H4 (cell line): ENCODE measurements around the gene P4HB. TPM values are rescaled to one million over a fixed set of nuclear protein-coding genes. Genes with fewer than 3 reads are reported as not detected.
"Not testable (repeated sequence)": the region's sequence is repeated elsewhere in the genome, so short reads cannot be mapped to it uniquely, and the experiment has no call there.

ENCODE experiments used
- DNase-seq: peaks from one replicate; pipeline ENCODE4 v3.0.0-alpha.2; 2015; ENCODE audit warnings: low spot score
- total RNA-seq: library from RNA; depleted of rRNA; stranded (reverse); fragments of >200 nt; shearing (Covaris generic); gene quantifications from 2 replicates; pipeline ENCODE4 v1.2.3, GENCODE V29; 2014

Gene P4HB
- total RNA-seq, 1 experiment from 2014 or later, result 921 TPM

- no peak for DNase-seq
These were observed 13.3 kb downstream of the P4HB start for GRCh38 chr17:81846743-81847689.

GRCh38 chr17:81845881-81846742 is 14.2 kb downstream of the P4HB start:
- no peak for DNase-seq

- DNase-seq, result no peak
These were observed 15.0 kb downstream of the P4HB start for GRCh38 chr17:81845361-81845760.

GRCh38 chr17:81844887-81845286 is 15.4 kb downstream of the P4HB start:
- no peak for DNase-seq

GRCh38 chr17:81844327-81844851 is 15.9 kb downstream of the P4HB start:
- DNase-seq, result no peak

- DNase-seq, result no peak
These were observed 16.5 kb downstream of the P4HB start for GRCh38 chr17:81843713-81844326.

GRCh38 chr17:81842725-81843504 is 17.4 kb downstream of the P4HB start:
- DNase-seq, result no peak

- DNase-seq, result no peak
These were observed 18.0 kb downstream of the P4HB start for GRCh38 chr17:81842378-81842724.

- DNase-seq, result no peak
These were observed 18.5 kb downstream of the P4HB start for GRCh38 chr17:81841866-81842265.

- no peak for DNase-seq
These were observed 19.2 kb downstream of the P4HB start for GRCh38 chr17:81840826-81841778.

- not testable (repeated sequence) for DNase-seq
These were observed 20.3 kb downstream of the P4HB start for GRCh38 chr17:81840059-81840458.

- DNase-seq, result no peak
These were observed 21.0 kb downstream of the P4HB start for GRCh38 chr17:81839301-81839700.

- no peak for DNase-seq
These were observed 21.5 kb downstream of the P4HB start for GRCh38 chr17:81838753-81839255.

GRCh38 chr17:81837641-81838040 is 22.7 kb downstream of the P4HB start:
- DNase-seq, result peak; percentile 57

GRCh38 chr17:81834831-81835267 is 25.5 kb downstream of the P4HB start, which contains the start of gene PPP1R27:
Gene PPP1R27 (minus strand): TSS chr17:81835050. CDS start chr17:81834953, 97 bp downstream.
- no peak for DNase-seq

- no peak for DNase-seq
These were observed 26.2 kb downstream of the P4HB start for GRCh38 chr17:81833921-81834830.

- peak; percentile 93 for DNase-seq
These were observed 27.0 kb downstream of the P4HB start, which contains the start of gene MCRIP1 for GRCh38 chr17:81833160-81833920. Gene MCRIP1 (minus strand): TSS chr17:81833291. CDS start chr17:81824506, 8,785 bp downstream.
